ENCODE measurements around the gene G6PC3.

DNA sequence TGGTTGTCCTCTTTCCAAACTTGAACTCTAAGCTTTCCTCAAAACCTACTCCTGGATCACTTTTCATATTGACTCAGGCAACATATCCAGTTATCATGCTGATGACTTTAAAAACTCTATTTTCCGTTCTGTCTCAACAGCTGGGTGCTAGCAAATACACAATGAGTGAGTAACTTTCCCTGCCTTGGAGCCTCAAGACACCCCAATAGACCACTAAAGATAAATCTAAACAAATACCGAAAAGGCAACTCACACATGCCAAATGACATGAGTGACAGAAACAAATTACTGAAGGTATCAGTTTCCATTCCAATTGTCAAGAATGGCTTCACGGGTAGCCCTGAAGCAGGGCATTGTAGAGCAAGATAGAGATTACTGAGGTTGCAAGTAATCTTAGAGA is 40.1 kb upstream of the G6PC3 start:
- TF ChIP-seq CREB1 (IDR thresholded peaks at IDR 0.05; ENCODE audit: low read depth), result no peak
- no peak for TF ChIP-seq CEBPB (IDR thresholded peaks at IDR 0.05)
- TF ChIP-seq, protein P1, sequence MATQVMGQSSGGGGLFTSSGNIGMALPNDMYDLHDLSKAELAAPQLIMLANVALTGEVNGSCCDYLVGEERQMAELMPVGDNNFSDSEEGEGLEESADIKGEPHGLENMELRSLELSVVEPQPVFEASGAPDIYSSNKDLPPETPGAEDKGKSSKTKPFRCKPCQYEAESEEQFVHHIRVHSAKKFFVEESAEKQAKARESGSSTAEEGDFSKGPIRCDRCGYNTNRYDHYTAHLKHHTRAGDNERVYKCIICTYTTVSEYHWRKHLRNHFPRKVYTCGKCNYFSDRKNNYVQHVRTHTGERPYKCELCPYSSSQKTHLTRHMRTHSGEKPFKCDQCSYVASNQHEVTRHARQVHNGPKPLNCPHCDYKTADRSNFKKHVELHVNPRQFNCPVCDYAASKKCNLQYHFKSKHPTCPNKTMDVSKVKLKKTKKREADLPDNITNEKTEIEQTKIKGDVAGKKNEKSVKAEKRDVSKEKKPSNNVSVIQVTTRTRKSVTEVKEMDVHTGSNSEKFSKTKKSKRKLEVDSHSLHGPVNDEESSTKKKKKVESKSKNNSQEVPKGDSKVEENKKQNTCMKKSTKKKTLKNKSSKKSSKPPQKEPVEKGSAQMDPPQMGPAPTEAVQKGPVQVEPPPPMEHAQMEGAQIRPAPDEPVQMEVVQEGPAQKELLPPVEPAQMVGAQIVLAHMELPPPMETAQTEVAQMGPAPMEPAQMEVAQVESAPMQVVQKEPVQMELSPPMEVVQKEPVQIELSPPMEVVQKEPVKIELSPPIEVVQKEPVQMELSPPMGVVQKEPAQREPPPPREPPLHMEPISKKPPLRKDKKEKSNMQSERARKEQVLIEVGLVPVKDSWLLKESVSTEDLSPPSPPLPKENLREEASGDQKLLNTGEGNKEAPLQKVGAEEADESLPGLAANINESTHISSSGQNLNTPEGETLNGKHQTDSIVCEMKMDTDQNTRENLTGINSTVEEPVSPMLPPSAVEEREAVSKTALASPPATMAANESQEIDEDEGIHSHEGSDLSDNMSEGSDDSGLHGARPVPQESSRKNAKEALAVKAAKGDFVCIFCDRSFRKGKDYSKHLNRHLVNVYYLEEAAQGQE (IDR thresholded peaks at IDR 0.05; ENCODE audit: low read depth), result no peak
- TF ChIP-seq RAD21 (IDR thresholded peaks at IDR 0.05; ENCODE audit: low read depth), result no peak
- TF ChIP-seq, protein P2, sequence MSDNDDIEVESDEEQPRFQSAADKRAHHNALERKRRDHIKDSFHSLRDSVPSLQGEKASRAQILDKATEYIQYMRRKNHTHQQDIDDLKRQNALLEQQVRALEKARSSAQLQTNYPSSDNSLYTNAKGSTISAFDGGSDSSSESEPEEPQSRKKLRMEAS (IDR thresholded peaks at IDR 0.05), result no peak
- TF ChIP-seq EGR1 (IDR thresholded peaks at IDR 0.05), result no peak
- no peak for TF ChIP-seq EP300 (IDR thresholded peaks at IDR 0.05; ENCODE audit: borderline replicate concordance)
- no peak for TF ChIP-seq ZBTB7A (IDR thresholded peaks at IDR 0.05; ENCODE audit: low read depth)
- no peak for TF ChIP-seq TCF12 (IDR thresholded peaks at IDR 0.05; ENCODE audit: low read depth)
- no peak for TF ChIP-seq TAF1 (IDR thresholded peaks at IDR 0.05; ENCODE audit: low read depth)
- TF ChIP-seq YY1 (IDR thresholded peaks at IDR 0.05; ENCODE audit: low read depth), result no peak
- TF ChIP-seq FOXM1 (IDR thresholded peaks at IDR 0.05; ENCODE audit: borderline replicate concordance, low read depth), result no peak
